Measurements from ENCODE around the gene SLC13A3. TPM values are rescaled to one million over a fixed set of nuclear protein-coding genes. Genes with fewer than 3 reads are reported as not detected.

SLC13A3 gene
- polyA plus RNA-seq, 3 donors, result 17.4 to 24.8 (median 19.7) TPM

GRCh38 chr20:46666306-46666705, 15.0 kb upstream of the SLC13A3 start:
- DNase-seq (ENCODE audit: extremely low read depth in 1 of 11, low read depth in 9 of 11, low spot score in 4 of 11), result no peak

GRCh38 chr20:46665602-46666001, 14.3 kb upstream of the SLC13A3 start:
- no peak for DNase-seq (ENCODE audit: extremely low read depth in 1 of 11, low read depth in 9 of 11, low spot score in 4 of 11)

- no peak for DNase-seq (ENCODE audit: extremely low read depth in 1 of 11, low read depth in 9 of 11, low spot score in 4 of 11)
Measured at GRCh38 chr20:46663531-46663930, 12.3 kb upstream of the SLC13A3 start.

GRCh38 chr20:46661659-46662058, 10.4 kb upstream of the SLC13A3 start:
- no peak for DNase-seq (ENCODE audit: extremely low read depth in 1 of 11, low read depth in 9 of 11, low spot score in 4 of 11)

GRCh38 chr20:46660487-46660886, 9.2 kb upstream of the SLC13A3 start:
- no peak for DNase-seq (ENCODE audit: extremely low read depth in 1 of 11, low read depth in 9 of 11, low spot score in 4 of 11)

- DNase-seq (ENCODE audit: extremely low read depth in 1 of 11, low read depth in 9 of 11, low spot score in 4 of 11), result no peak
Measured at GRCh38 chr20:46657618-46658017, 6.4 kb upstream of the SLC13A3 start.

- DNase-seq (ENCODE audit: extremely low read depth in 1 of 11, low read depth in 9 of 11, low spot score in 4 of 11), result no peak
Measured at GRCh38 chr20:46657137-46657536, 5.9 kb upstream of the SLC13A3 start.

- DNase-seq (ENCODE audit: extremely low read depth in 1 of 11, low read depth in 9 of 11, low spot score in 4 of 11), result no peak
Measured at GRCh38 chr20:46652699-46653098, 1.4 kb upstream of the SLC13A3 start.

- no peak for DNase-seq (ENCODE audit: extremely low read depth in 1 of 11, low read depth in 9 of 11, low spot score in 4 of 11)
Measured at GRCh38 chr20:46650575-46651090, 626 bp downstream of the SLC13A3 start.

- no peak for DNase-seq (ENCODE audit: extremely low read depth in 1 of 11, low read depth in 9 of 11, low spot score in 4 of 11)
Measured at GRCh38 chr20:46649965-46650542, 1.2 kb downstream of the SLC13A3 start.

- no peak for DNase-seq (ENCODE audit: extremely low read depth in 1 of 11, low read depth in 9 of 11, low spot score in 4 of 11)
Measured at GRCh38 chr20:46649650-46649949, 1.7 kb downstream of the SLC13A3 start.

GRCh38 chr20:46648903-46649649, 2.2 kb downstream of the SLC13A3 start:
- DNase-seq (ENCODE audit: extremely low read depth in 1 of 11, low read depth in 9 of 11, low spot score in 4 of 11), result no peak

GRCh38 chr20:46647469-46647868, 3.8 kb downstream of the SLC13A3 start:
- DNase-seq (ENCODE audit: extremely low read depth in 1 of 11, low read depth in 9 of 11, low spot score in 4 of 11), result no peak

GRCh38 chr20:46646659-46647380, 4.4 kb downstream of the SLC13A3 start:
- no peak for DNase-seq (ENCODE audit: extremely low read depth in 1 of 11, low read depth in 9 of 11, low spot score in 4 of 11)

- DNase-seq (ENCODE audit: extremely low read depth in 1 of 11, low read depth in 9 of 11, low spot score in 4 of 11), result no peak
Measured at GRCh38 chr20:46646122-46646521, 5.1 kb downstream of the SLC13A3 start.

- DNase-seq (ENCODE audit: extremely low read depth in 1 of 11, low read depth in 9 of 11, low spot score in 4 of 11), result no peak
Measured at GRCh38 chr20:46644733-46645132, 6.5 kb downstream of the SLC13A3 start.

- no peak for DNase-seq (ENCODE audit: extremely low read depth in 1 of 11, low read depth in 9 of 11, low spot score in 4 of 11)
Measured at GRCh38 chr20:46644160-46644559, 7.1 kb downstream of the SLC13A3 start.

GRCh38 chr20:46642969-46643343, 8.3 kb downstream of the SLC13A3 start:
- no peak for DNase-seq (ENCODE audit: extremely low read depth in 1 of 11, low read depth in 9 of 11, low spot score in 4 of 11)

GRCh38 chr20:46642265-46642968, 8.8 kb downstream of the SLC13A3 start:
- DNase-seq (ENCODE audit: extremely low read depth in 1 of 11, low read depth in 9 of 11, low spot score in 4 of 11), result no peak

GRCh38 chr20:46641424-46641823, 9.8 kb downstream of the SLC13A3 start:
- DNase-seq (ENCODE audit: extremely low read depth in 1 of 11, low read depth in 9 of 11, low spot score in 4 of 11), result no peak
